Lung microvascular endothelial cell (primary cell): ENCODE results near the gene ANKLE2. TPM values are rescaled to one million over a fixed set of nuclear protein-coding genes. Genes with fewer than 3 reads are reported as not detected.
"Not testable (repeated sequence)": the region's sequence is repeated elsewhere in the genome, so short reads cannot be mapped to it uniquely, and the experiment has no call there.

Source experiments
- DNase-seq, 2 donors: peaks; one replicate each; pipeline versions ENCODE4 v3.0.0 to v3.0.0-alpha.2; 2010; ENCODE audit warnings: low read depth in 2 of 2
- total RNA-seq: library from RNA; depleted of rRNA; stranded (reverse); fragments of >200 nt; gene quantifications from 2 replicates; pipeline ENCODE4 v1.2.1, GENCODE V29; 2014

Gene ANKLE2
- total RNA-seq: 31.6 and 34.5 TPM in 2 replicates

DNA sequence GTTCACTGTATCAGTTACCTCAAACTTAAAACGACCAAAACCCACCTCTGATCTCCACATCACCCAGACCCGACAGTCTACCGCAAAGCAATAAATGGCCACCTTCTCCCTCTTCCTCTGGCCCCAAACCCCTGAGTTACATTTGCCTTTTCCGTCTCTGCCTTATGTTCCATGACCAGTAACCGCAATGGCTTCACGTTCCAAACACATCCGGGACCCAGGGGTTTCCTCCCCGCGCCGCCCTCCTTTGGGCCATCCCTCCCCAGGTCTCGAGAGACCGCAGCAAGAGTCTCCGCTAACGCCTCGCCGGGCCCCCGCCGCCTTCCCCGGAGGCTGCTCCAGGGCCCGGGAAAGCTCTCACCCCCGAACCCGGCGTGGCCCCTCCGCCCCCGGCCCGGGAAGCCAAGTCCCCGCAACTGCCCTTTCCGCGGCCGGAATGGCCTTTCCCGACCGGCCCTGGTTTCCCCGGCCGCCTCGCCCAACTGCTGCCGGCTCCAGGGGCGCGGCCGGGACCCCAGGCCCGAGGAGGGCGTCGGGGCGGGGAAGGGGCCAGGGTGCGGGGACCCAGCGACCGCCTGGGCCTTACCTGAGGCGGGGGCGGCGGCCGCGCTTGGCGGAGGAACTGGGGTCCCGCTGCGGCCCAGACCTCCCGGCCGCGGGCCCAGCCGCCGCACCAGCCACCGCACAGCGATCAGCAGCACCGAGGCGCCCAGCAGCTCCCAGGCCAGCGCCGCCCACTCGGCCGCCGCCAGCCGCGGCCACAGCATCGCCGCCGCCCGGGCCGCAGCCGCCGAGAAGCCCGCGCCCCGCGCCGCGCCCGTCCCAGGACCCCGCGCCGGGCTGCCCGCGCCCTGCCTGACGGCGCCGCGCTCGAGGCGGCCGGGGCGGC, at the start of gene ANKLE2:
TSS of gene ANKLE2 (minus strand) at position 801 of the 889 bp plus-strand sequence. CDS start at position 767, 34 bp downstream.
- DNase-seq: peak; percentile 63 to 79

DNA sequence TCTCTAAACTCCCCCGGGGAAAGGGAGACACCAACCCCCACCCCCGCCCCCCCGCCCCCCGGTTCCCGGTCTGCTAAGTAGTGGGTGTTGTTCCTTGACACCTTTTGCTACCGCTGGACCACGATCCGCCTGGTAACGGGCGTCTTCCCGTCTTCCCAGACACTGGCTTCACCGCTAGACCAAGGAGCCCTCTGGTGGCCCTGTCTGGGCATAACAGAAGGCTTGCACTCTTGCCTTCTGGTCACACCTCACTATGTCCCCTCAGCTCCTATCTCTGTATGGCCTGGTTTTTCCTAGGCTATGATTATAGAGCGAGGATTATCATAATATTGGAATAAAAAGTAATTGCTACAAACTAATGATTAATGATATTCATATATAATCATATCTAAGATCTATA, 47.8 kb upstream of the ANKLE2 start:
- peak in 1 of 2 donors; percentile 40 for DNase-seq

DNA sequence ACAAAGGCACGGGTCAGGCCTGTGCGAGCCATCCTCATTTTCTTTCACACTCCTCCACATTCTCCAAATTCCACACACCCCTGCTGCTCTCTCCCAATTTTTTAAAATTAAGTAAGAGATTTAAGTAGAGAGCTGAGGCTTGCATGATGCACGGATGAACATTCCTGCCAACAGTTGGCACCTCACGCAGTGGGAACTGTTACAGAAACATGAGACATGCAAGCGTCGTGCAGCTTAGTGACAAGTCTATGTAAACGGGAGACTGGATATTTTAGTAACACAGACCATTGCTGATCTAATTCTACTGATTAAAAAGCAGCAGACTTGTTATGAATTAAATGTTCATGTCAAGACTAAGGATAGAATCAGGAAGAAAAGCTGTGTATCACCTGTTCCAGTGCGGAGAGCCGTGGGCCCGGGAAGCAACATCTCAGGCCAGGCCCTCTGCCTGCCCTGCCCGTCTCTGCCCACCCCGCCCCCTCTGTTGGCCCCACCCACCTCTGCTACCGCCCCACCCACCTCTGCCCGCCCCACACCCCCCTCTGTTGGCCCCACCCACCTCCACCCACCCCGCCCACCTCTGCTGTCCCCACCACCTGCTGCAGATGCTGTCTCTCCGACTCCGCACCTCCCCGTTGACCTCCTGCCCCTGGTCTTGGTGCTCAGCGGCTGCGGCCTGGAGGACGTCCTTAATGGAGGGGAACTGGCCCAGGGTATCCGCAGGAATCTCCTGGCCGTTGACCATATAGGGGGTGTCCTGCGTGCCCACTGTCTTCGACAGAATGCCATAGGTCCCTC, 45.9 kb upstream of the ANKLE2 start:
- DNase-seq: no peak

DNA sequence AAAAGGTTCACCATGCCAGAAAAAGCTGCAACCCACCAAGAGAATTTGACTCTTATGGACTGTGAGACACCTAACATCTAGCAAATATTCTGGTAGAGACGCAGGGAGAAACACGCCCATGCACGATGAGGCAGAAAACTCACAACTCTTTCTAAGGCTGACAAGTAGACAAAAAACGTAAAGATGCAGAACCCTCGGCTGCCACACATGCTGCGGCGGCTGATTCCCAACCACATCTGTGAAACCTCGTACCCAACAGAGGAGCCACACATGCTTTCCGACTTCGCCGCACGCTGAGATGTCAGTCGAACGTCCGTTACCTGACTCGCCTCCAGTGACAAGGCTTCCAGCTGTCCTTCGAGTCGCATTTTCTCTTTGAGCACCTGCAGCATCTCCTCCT, 45.2 kb upstream of the ANKLE2 start:
- DNase-seq: no peak

- DNase-seq: no peak
Observed at GRCh38 chr12:132804426-132804861, 42.8 kb upstream of the ANKLE2 start.

- DNase-seq: no peak
Observed at GRCh38 chr12:132803888-132804287, 42.3 kb upstream of the ANKLE2 start.

DNA sequence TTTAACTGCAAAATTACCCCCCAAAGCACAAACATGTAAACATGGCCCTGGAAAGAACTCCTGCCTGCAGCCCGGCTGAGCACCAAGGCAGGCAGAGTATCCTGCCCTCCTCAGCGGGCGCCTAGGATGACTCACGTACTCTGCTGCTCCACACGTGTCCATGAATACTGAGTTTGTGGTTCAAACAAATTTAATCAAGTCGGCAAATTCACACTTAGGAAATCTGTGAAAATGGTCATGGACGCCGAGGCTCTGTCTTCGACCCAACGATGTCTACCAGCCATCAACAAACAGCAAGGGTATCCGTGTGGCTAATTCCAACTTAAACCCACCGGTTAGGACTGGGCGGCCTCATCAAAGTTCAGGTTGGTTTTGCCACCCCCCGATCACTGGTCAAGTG, 41.5 kb upstream of the ANKLE2 start:
- no peak for DNase-seq

DNA sequence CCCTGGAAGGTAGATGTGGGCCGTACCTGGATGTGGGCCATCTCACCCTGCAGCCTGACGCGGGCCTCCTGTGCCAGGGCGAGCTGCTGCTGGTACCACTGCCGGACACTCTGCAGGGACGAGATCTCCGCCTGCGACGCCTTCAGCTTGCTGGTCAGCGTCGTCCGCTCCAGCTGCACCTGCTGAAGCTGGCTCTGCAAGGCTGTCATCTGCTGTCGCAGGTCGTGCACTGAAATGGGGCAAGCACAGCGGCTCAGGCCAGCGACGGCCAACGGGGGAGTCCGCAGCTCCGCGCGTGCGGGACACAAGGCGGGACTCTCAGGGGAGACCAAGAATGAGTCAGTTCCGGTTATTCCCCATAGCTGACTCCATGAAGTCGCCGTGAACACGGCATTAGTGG, 40.1 kb upstream of the ANKLE2 start:
- no peak for DNase-seq

- no peak for DNase-seq
Observed at GRCh38 chr12:132798836-132799235, 37.2 kb upstream of the ANKLE2 start.

DNA sequence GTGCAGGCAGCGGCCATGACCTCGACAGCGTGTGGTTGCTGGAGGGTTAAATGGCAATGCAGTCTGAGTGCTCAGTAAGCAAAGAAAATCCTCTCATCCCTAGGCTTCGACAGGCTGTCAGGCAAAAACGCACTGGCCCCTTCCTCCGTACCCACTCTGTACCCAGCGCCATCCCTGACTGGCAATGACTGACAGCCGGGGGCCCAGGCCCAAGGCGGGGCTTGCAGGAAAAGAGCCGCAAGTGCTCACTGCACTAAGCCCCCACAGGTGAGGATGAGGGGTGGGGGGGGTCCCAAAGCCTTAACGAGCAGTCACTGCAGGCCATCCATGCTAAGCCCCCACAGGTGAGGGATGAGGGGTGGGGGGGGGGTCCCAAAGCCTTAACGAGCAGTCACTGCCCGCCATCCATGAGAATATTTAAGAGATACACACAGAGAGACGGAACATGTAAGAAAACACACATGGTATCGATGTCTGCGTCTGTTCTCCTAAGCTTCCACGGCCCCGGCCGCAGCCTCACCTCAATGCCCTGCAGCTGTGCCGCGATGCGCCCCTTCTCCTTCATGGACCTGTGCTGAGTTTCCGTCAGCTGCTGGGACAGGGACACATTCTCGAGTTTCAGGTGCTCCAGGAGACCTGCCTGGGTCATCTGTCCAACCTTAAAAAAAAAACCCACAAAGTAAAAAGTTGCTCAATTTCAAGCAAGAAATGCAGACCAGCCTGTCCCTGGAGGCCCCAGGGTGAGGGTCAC, 36.4 kb upstream of the ANKLE2 start:
- no peak for DNase-seq

DNA sequence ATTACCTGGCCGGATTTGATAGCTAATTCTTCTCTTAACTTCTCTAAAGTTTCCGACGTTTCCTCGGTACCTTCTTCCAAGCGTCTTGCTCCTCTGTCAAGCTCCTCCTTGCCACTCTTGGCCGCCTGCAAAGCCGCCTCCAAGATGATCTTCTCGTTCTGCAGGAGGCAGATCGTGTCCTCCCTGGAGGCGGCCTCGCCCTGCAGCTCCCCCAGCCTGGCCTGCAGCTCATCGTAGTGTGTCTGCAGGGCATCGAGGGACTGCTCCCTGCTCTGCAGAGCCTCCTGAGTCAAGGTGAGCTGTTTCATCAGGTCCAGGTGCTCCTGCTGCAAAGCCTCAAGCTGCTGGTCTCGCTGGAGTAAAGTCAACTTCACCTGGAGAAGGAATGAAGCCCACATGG, 34.2 kb upstream of the ANKLE2 start:
- DNase-seq: no peak

DNA sequence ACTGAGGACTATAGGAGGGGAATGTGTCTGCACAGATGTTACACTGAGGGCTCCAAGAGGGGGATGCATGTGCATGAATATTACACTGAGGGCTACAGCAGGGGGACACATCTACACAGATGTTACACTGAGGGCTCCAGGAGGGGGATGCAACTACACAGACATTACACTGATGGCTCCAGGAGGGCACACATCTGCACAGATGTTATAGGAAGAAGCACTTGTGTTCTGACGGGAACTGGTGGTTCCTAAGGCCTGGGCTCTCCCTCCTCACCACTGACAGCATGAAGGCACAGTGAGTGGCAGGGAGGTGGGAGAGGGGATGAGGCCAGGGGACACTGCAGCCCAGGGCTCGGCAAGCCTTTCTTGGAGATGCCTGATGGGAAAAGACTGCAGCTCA, 30.3 kb upstream of the ANKLE2 start:
- not testable (repeated sequence) for DNase-seq

GRCh38 chr12:132789099-132789471, 27.5 kb upstream of the ANKLE2 start:
- DNase-seq: no peak

DNA sequence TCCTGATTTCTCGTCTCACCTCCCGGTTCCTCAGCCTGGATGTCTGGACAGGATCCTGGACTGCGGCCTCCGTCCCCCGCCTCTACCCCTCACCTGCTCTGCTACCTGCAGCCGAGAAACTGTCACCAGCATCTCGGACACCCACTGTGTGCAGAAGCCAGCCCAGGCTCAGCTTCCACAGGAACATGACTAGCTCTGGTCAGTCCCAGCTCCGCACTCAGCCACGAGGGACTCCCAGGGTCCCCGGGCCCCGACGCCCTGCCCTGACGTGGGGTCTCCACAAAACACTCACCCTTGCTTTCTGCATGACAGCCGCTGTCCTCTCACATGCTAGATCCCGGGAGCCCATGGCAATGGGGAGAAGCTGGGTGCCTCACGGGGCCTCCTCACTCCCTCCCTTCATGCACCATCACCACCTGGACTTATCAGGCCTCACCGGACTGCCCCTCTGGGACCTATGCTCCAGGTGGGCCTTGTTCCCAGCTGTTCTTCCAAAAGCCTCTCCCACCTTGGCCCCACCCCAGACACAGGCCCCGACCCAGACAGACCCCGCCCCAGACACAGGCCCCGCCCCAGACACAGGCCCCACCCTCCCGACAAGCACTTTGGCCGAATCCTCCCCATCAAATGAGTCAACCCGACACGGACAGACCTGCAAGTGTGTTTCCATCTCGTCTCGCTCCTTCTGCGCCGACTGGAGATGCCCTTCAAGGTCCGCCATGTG, 26.9 kb upstream of the ANKLE2 start:
- no peak for DNase-seq

DNA sequence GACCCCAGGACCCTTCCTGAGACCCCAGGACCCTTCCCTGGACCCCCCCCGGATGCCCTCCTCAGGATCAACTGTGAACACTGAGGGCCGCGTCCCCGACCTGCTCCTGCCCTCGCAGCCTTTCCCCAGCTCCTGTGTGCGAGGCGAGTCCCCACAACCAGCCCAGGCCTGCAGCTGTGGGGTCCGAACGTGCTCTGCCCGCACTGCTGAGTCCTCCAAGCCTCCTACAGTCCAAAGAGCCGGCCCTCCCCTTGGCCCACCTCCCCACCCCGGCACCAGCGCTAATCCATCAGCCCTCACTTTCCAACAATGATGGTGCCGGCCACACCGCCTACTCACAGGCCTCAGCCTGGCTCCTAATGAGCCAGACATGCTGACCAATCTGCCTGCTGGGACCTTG, 26.2 kb upstream of the ANKLE2 start:
- DNase-seq: no peak

GRCh38 chr12:132786192-132786591, 24.6 kb upstream of the ANKLE2 start:
- DNase-seq: no peak

DNA sequence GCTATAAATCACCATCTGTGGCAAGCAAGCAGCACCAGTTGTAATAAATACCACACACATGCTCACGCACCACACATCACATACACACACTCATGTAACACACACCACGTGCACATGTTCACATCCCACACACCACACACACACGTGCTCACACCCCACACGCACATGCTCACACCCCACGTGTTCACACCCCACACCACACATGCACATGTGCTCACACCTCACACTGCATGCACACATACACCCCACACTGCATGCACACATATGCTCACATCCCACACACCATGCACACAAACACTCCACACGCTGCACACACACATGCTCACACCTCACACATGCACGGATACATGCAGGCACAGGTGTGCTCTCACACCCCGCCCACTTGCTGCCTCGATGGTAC, 22.9 kb upstream of the ANKLE2 start:
- no peak for DNase-seq

DNA sequence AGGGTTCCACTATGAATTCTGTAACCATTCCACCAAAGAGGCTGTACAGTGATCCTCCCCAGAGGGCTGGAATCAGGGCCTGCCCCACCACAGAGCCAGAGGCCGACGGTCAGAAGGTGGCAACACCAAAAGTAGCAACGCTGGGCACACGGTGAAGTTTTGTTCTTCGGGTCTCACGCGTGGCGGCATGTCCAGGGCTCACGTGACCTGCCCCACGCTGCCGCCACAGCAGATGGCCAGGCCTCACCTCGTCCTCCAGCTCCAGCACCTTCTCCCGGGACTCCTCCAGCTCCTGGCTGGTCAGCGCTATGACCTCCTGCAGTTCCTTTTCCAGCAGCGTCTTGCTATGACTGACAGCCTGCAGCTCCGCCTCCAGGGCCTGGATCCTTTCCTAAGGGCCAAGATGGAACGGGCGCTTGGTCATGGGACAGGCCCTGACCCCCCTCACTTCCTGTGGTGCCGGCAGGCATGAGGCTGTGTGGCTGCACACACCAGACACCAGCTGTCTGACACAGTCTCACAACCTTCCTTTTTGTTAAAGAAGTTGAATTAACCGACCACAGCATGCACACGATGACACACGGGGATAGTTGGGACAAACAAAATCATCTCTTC, 22.4 kb upstream of the ANKLE2 start:
- DNase-seq: peak in 1 of 2 donors; percentile 35

- no peak for DNase-seq
Observed at GRCh38 chr12:132781938-132782337, 20.3 kb upstream of the ANKLE2 start.

DNA sequence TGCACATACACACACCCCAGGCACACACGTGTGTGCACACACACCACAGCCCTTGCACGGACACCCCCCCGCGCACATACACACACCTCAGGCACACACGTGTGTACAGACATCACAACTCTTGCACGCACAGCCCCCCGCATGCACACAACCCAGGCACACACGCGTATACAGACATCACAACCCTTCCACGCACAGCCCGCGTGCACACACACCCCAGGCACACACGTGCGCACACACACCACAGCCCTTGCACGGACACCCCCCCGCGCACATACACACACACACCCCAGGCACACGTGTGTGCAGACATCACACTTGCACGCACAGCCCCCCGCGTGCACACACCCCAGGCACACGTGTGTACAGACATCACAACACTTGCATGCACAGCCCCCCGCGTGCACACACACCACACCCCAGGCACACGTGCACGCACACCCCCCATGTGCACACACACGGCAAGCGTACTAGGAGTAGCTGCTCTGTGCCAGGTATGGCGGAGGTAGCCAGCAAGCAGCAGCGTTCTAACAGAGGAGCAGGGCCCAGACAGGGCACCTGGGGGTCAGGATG, 18.2 kb upstream of the ANKLE2 start:
- no peak for DNase-seq
